ENCODE measurements around the gene RPUSD4.

Gene RPUSD4

GRCh38 chr11:126212089-126212660 lies 725 bp upstream of the RPUSD4 start:
- DNase-seq (ENCODE audit: low spot score): peak; percentile 8

GRCh38 chr11:126210871-126211235 lies 597 bp downstream of the RPUSD4 start:
- no peak for DNase-seq (ENCODE audit: low spot score)

- no peak for DNase-seq (ENCODE audit: low spot score)
These were observed 3.6 kb downstream of the RPUSD4 start for GRCh38 chr11:126207896-126208295.

GRCh38 chr11:126205359-126205758 lies 6.1 kb downstream of the RPUSD4 start:
- DNase-seq (ENCODE audit: low spot score): no peak

GRCh38 chr11:126202646-126203359 lies 8.6 kb downstream of the RPUSD4 start:
- DNase-seq (ENCODE audit: low spot score): no peak

- no peak for DNase-seq (ENCODE audit: low spot score)
These were observed 12.8 kb downstream of the RPUSD4 start for GRCh38 chr11:126198648-126199047.

- DNase-seq (ENCODE audit: low spot score): peak; percentile 99
These were observed 14.0 kb downstream of the RPUSD4 start for GRCh38 chr11:126197277-126197939.

GRCh38 chr11:126195119-126195518 lies 16.3 kb downstream of the RPUSD4 start:
- DNase-seq (ENCODE audit: low spot score): no peak

- DNase-seq (ENCODE audit: low spot score): peak; percentile 61
These were observed 17.3 kb downstream of the RPUSD4 start for GRCh38 chr11:126194121-126194543.

- no peak for DNase-seq (ENCODE audit: low spot score)
These were observed 18.4 kb downstream of the RPUSD4 start for GRCh38 chr11:126193038-126193478.

- no peak for DNase-seq (ENCODE audit: low spot score)
These were observed 19.1 kb downstream of the RPUSD4 start for GRCh38 chr11:126192361-126192760.

GRCh38 chr11:126191379-126192073 lies 19.9 kb downstream of the RPUSD4 start:
- no peak for DNase-seq (ENCODE audit: low spot score)

GRCh38 chr11:126190792-126191191 lies 20.7 kb downstream of the RPUSD4 start:
- peak; percentile 63 for DNase-seq (ENCODE audit: low spot score)

- no peak for DNase-seq (ENCODE audit: low spot score)
These were observed 22.1 kb downstream of the RPUSD4 start for GRCh38 chr11:126189109-126189929.

GRCh38 chr11:126188332-126189108 lies 22.9 kb downstream of the RPUSD4 start:
- DNase-seq (ENCODE audit: low spot score): no peak

- no peak for DNase-seq (ENCODE audit: low spot score)
These were observed 24.5 kb downstream of the RPUSD4 start for GRCh38 chr11:126186708-126187529.

GRCh38 chr11:126186025-126186698 lies 25.3 kb downstream of the RPUSD4 start:
- peak; percentile 32 for DNase-seq (ENCODE audit: low spot score)

- no peak for DNase-seq (ENCODE audit: low spot score)
These were observed 26.0 kb downstream of the RPUSD4 start for GRCh38 chr11:126185259-126186024.

All from kidney tubule cell (primary cell).